ENCODE results near the gene TLE2. TPM values are rescaled to one million over a fixed set of nuclear protein-coding genes. Genes with fewer than 3 reads are reported as not detected.

Gene TLE2
- polyA plus RNA-seq, 2 of the 4 experiments (the other 2 are of a cell fraction): 2.1 to 2.6 TPM

DNA sequence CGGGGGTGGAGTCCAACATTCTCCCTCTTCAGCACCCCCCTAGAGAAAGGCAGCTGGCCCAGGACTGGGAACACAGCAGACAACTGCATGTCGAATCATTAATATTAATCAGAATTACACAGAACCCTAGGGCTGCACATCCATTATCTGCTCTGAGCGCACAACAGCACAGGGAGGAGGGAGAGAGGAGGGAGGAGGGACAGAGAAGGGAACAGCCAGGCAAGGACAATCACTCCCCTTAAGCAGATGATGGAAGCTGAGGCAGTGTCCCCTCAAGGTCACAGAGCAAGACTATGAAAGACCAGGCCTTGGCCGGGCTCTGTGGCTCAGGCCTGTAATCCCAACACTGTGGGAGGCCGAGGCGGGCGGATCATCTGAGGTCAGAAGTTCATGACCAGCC is 26.0 kb downstream of the TLE2 start:
- no peak overlapping the region for H3K27ac ChIP-seq
- H3K9me3 ChIP-seq: no peaks in the 10 kb centered on the region
- no peak overlapping the region for H3K4me3 ChIP-seq
- H3K4me1 ChIP-seq: no peaks in the 10 kb centered on the region
- WGBS (ENCODE audit: missing lambda C conversion rate): 80% methylated on average over 5 of the region's 7 CpGs
- CTCF ChIA-PET: interaction anchor here (0.8 kb wide), 1 partner anchor 45 kb away, joined by 3 read pairs; no protein-coding TSS in a partner anchor
- TF ChIP-seq EHMT2 (IDR thresholded peaks at IDR 0.05; ENCODE audit: low read depth) (no peak), RAD21 (conservative IDR thresholded peaks at IDR 0.05 in 1 of 2, IDR thresholded peaks at IDR 0.05 in 1 of 2) (no peak), TP53 (CRISPR knock-in tag; IDR thresholded peaks at IDR 0.05) (no peak)
- TF ChIP-seq, protein P1, sequence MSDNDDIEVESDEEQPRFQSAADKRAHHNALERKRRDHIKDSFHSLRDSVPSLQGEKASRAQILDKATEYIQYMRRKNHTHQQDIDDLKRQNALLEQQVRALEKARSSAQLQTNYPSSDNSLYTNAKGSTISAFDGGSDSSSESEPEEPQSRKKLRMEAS (IDR thresholded peaks at IDR 0.05): no peak
- TF ChIP-seq, protein P2, sequence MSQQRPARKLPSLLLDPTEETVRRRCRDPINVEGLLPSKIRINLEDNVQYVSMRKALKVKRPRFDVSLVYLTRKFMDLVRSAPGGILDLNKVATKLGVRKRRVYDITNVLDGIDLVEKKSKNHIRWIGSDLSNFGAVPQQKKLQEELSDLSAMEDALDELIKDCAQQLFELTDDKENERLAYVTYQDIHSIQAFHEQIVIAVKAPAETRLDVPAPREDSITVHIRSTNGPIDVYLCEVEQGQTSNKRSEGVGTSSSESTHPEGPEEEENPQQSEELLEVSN (IDR thresholded peaks at IDR 0.05; ENCODE audit: borderline replicate concordance, low read depth): no peak
- FAIRE-seq (no peak), DNase-seq (ENCODE audit: low read depth in 1 of 2, low spot score in 1 of 2) (no peak), ATAC-seq (no peak)
- POLR2A ChIA-PET: no interaction called here
- no peak overlapping the region for H3K4me2 ChIP-seq

DNA sequence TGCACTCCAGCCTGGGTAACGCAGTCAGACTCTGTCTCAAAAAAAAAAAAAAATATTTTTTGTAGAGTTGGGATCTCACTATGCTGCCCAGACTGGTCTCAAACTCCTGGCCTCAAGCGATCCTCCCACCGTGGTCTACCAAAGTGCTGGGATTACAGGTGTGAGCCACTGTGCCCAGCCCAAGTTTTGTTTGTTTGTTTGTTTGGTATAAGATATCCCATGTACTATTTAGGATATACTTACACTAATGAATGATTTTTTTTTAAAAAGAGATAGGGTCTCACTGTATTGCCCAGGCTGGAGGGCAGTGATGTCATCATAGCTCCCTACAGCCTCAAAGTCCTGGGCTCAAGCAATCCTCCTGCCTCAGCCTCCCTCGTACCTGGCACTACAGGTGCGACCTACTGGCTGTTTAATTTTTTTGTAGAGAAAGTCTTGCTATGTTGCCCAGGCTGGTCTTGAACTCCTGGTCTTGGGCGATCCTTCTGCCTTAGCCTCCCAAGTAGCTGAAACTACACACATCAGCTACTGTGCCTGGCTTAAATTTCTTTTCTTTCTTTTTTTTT is 27.8 kb downstream of the TLE2 start:
- Histone ChIP-seq H3K27ac (no peak overlapping the region), H3K9me3 (no peaks in the 10 kb centered on the region), H3K4me3 (no peak overlapping the region), H3K4me1 (no peaks in the 10 kb centered on the region), H3K4me2 (no peak overlapping the region)
- ATAC-seq (no peak), FAIRE-seq (no peak), DNase-seq (ENCODE audit: low read depth in 1 of 2, low spot score in 1 of 2) (no peak)
- POLR2A ChIA-PET: no interaction called here
- 83% methylated on average over 6 of the region's 6 CpGs for WGBS (ENCODE audit: missing lambda C conversion rate)
- CTCF ChIA-PET: interaction anchor here (1.2 kb wide), 2 partner anchors 36 to 103 kb away, joined by 3 read pairs; no protein-coding TSS in a partner anchor
- TF ChIP-seq CEBPB (IDR thresholded peaks at IDR 0.05) (no peak), FOSB (CRISPR knock-in tag; IDR thresholded peaks at IDR 0.05) (no peak), SREBF2 (IDR thresholded peaks at IDR 0.05) (no peak), MYC (IDR thresholded peaks at IDR 0.05; ENCODE audit: borderline replicate concordance, low read length) (no peak), RFX5 (IDR thresholded peaks at IDR 0.05) (no peak), ZC3H11A (IDR thresholded peaks at IDR 0.05) (no peak), MAFK (IDR thresholded peaks at IDR 0.05; ENCODE audit: partially characterized antibody) (no peak), JUN (IDR thresholded peaks at IDR 0.05) (no peak), ZFP36 (IDR thresholded peaks at IDR 0.05; ENCODE audit: borderline replicate concordance, partially characterized antibody) (no peak)
- TF ChIP-seq, protein P3, sequence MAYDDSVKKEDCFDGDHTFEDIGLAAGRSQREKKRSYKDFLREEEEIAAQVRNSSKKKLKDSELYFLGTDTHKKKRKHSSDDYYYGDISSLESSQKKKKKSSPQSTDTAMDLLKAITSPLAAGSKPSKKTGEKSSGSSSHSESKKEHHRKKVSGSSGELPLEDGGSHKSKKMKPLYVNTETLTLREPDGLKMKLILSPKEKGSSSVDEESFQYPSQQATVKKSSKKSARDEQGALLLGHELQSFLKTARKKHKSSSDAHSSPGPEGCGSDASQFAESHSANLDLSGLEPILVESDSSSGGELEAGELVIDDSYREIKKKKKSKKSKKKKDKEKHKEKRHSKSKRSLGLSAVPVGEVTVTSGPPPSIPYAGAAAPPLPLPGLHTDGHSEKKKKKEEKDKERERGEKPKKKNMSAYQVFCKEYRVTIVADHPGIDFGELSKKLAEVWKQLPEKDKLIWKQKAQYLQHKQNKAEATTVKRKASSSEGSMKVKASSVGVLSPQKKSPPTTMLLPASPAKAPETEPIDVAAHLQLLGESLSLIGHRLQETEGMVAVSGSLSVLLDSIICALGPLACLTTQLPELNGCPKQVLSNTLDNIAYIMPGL (CRISPR knock-in tag; IDR thresholded peaks at IDR 0.05; ENCODE audit: borderline replicate concordance): no peak

DNA sequence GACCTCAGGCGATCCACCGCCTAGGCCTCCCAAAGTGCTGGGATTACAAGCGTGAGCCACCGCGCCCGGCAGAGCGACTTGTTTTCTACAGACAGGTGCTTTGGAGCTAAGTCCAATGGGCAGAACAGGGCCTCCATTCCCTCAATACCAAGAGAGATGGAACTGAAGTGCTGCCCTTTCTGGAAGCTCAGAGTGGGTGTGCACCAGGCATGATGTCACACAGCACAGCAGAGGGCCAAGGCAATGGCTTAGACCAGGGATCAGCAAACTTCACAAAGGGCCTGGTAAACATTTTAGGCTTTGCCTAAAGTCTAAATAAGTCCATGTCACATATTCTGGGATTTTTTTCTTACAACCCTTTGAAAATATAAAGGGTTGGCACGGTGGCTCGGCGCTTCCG is 30.4 kb downstream of the TLE2 start:
- 98% methylated on average over 11 of the region's 11 CpGs for WGBS (ENCODE audit: missing lambda C conversion rate)
- no peak for ATAC-seq
- TF ChIP-seq JUNB (IDR thresholded peaks at IDR 0.05) (no peak), TP53 (CRISPR knock-in tag; IDR thresholded peaks at IDR 0.05) (no peak), SMC3 (IDR thresholded peaks at IDR 0.05) (no peak), ZSCAN20 (CRISPR knock-in tag; IDR thresholded peaks at IDR 0.05) (no peak), KDM5A (IDR thresholded peaks at IDR 0.05) (no peak), POLR2A (IDR thresholded peaks at IDR 0.05; ENCODE audit: low read length) (no peak), EHMT2 (IDR thresholded peaks at IDR 0.05; ENCODE audit: low read depth) (no peak)
- TF ChIP-seq, protein P4, sequence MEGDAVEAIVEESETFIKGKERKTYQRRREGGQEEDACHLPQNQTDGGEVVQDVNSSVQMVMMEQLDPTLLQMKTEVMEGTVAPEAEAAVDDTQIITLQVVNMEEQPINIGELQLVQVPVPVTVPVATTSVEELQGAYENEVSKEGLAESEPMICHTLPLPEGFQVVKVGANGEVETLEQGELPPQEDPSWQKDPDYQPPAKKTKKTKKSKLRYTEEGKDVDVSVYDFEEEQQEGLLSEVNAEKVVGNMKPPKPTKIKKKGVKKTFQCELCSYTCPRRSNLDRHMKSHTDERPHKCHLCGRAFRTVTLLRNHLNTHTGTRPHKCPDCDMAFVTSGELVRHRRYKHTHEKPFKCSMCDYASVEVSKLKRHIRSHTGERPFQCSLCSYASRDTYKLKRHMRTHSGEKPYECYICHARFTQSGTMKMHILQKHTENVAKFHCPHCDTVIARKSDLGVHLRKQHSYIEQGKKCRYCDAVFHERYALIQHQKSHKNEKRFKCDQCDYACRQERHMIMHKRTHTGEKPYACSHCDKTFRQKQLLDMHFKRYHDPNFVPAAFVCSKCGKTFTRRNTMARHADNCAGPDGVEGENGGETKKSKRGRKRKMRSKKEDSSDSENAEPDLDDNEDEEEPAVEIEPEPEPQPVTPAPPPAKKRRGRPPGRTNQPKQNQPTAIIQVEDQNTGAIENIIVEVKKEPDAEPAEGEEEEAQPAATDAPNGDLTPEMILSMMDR (IDR thresholded peaks at IDR 0.05): no peak
- Histone ChIP-seq H3K4me3 (no peak overlapping the region), H3K4me2 (no peak overlapping the region), H3K4me1 (no peaks in the 10 kb centered on the region), H3K9me3 (no peaks in the 10 kb centered on the region), H3K27ac (no peak overlapping the region)
- ChIA-PET POLR2A (no interaction called here), CTCF (no interaction called here)
- DNase-seq (ENCODE audit: low read depth in 1 of 2, low spot score in 1 of 2): no peak
- no peak for FAIRE-seq

All from A549 (cell line).